Measurements from ENCODE around the gene PAGR1. TPM values are rescaled to one million over a fixed set of nuclear protein-coding genes. Genes with fewer than 3 reads are reported as not detected.
A peak's percentile ranks its signal among the peaks of the same experiment; 100 is the strongest.

Gene PAGR1
- polyA plus RNA-seq, 1 of the 3 experiments (the other 2 are of a cell fraction), result 57.7 TPM

- H4K20me1 ChIP-seq (ENCODE audit: insufficient read depth), result no peaks in the 10 kb centered on the region
- no peak for DNase-seq
- no peaks in the 10 kb centered on the region for H3K27me3 ChIP-seq (ENCODE audit: insufficient read depth)
- H3K9me3 ChIP-seq, result no peaks in the 10 kb centered on the region
- ChIA-PET CTCF (interaction anchor here (1.2 to 1.9 kb wide), 5 partner anchors 10 to 229 kb away, joined by 4 to 9 read pairs (median 5); partner anchors contain the start of genes KIF22, PAGR1 and TLCD3B), POLR2A (interaction anchor here (4.0 kb wide), 1 partner anchor 12 kb away, joined by 19 read pairs; the partner anchor contains the start of gene KIF22)
- H3F3A ChIP-seq (replicated peaks; ENCODE audit: insufficient read depth), result peaks cover 25% of the 10 kb centered on the region
- 97% methylated on average over 7 of the region's 8 CpGs for WGBS (ENCODE audit: low lambda C conversion rate)
- no peak for TF ChIP-seq YY1 (IDR thresholded peaks at IDR 0.05; ENCODE audit: low read depth)
- TF ChIP-seq, protein P1, sequence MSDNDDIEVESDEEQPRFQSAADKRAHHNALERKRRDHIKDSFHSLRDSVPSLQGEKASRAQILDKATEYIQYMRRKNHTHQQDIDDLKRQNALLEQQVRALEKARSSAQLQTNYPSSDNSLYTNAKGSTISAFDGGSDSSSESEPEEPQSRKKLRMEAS (IDR thresholded peaks at IDR 0.05; ENCODE audit: low read depth), result no peak
- TF ChIP-seq RCOR1 (IDR thresholded peaks at IDR 0.05; ENCODE audit: low read length), result no peak
- TF ChIP-seq USF1 (IDR thresholded peaks at IDR 0.05; ENCODE audit: borderline replicate concordance, low read depth), result no peak
- no peak overlapping the region for H2AFZ ChIP-seq (ENCODE audit: low read depth)
- no peak overlapping the region for H3K4me3 ChIP-seq (ENCODE audit: low read depth in 2 of 2, low read length in 1 of 2)
- peaks cover 0 to 10% of the 10 kb centered on the region in 2 experiments; a peak in 1 of 4 replicates for H3K4me1 ChIP-seq (ENCODE audit: control insufficient read depth in 1 of 2, insufficient read depth in 2 of 2, low read depth in 1 of 2, low read length in 1 of 2)
- H3K27ac ChIP-seq (ENCODE audit: low read depth in 2 of 2, low read length in 1 of 2), result no peak overlapping the region
- H3K9me2 ChIP-seq, result no peaks in the 10 kb centered on the region
- peaks cover 15 to 41% of the 10 kb centered on the region in 2 experiments for H3K36me3 ChIP-seq (replicated peaks in 1 of 2; ENCODE audit: control insufficient read depth in 1 of 2, insufficient read depth in 2 of 2, low read length in 1 of 2)
- H3K9ac ChIP-seq, result no peak overlapping the region
- no peak overlapping the region for H3K4me2 ChIP-seq
- peaks cover 4% of the 10 kb centered on the region for H3K79me2 ChIP-seq (ENCODE audit: insufficient read depth)
Observed at GRCh38 chr16:29802416-29802935, 13.5 kb upstream of the PAGR1 start.

DNA sequence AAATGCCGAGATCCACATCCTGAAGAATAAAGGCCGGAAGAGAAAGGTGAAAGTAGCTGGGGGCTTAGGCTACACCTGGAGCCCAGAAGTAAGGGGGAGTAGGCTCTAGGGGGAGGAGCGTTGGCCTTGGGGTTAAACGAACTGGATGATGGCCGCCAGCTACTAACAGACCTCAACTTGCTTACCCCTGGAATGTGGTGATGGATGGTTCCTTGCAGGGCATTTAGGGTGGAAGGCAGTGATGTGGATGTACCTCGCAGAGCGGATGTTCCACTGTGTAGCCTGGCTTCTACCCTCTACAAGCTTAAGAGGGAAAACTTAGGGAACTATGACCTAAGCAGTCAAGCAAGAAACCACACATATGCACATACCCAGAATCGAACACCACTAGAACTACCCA lies 11.9 kb upstream of the PAGR1 start:
- CTCF ChIA-PET, result interaction anchor here (1.0 to 2.3 kb wide), 6 partner anchors 9 to 96 kb away, joined by 3 to 17 read pairs (median 4); partner anchors contain the start of genes ASPHD1, KIF22, MVP and PAGR1

GRCh38 chr16:29804455-29805231 lies 11.3 kb upstream of the PAGR1 start:
- WGBS (ENCODE audit: low lambda C conversion rate), result 23% methylated on average over 21 of the region's 26 CpGs
- CTCF ChIA-PET, result interaction anchor here (1.0 to 2.3 kb wide), 5 partner anchors 12 to 95 kb away, joined by 3 to 17 read pairs (median 5); partner anchors contain the start of genes ASPHD1, KIF22, MVP and PAGR1
- Histone ChIP-seq H3K4me2 (peak overlapping the region; percentile 90), H3K36me3 (replicated peaks in 1 of 2; ENCODE audit: control insufficient read depth in 1 of 2, insufficient read depth in 2 of 2, low read length in 1 of 2) (peaks cover 18 to 30% of the 10 kb centered on the region in 2 experiments), H3K9me2 (no peaks in the 10 kb centered on the region), H3K27me3 (ENCODE audit: insufficient read depth) (no peaks in the 10 kb centered on the region), H4K20me1 (ENCODE audit: insufficient read depth) (peaks cover 10% of the 10 kb centered on the region), H2AFZ (ENCODE audit: low read depth) (peak overlapping the region; percentile 56; the same call in 1 of the 2 replicates), H3K9me3 (no peaks in the 10 kb centered on the region), H3K27ac (ENCODE audit: low read depth in 2 of 2, low read length in 1 of 2) (peak overlapping the region; percentile 89 to 93), H3K9ac (peak overlapping the region; percentile 95), H3F3A (replicated peaks; ENCODE audit: insufficient read depth) (peaks cover 36% of the 10 kb centered on the region), H3K4me1 (ENCODE audit: control insufficient read depth in 1 of 2, insufficient read depth in 2 of 2, low read depth in 1 of 2, low read length in 1 of 2) (peaks cover 14 to 29% of the 10 kb centered on the region in 2 experiments), H3K4me3 (ENCODE audit: low read depth in 2 of 2, low read length in 1 of 2) (peak overlapping the region; percentile 60 to 88), H3K79me2 (ENCODE audit: insufficient read depth) (peaks cover 25% of the 10 kb centered on the region)
- DNase-seq, result no peak
- TF ChIP-seq FOXJ3 (CRISPR knock-in tag; IDR thresholded peaks at IDR 0.05) (0 out of 2 replicates have a peak, but pooled peaks have one; percentile 7), IRF3 (IDR thresholded peaks at IDR 0.05; ENCODE audit: low read depth, low read length) (no peak)
- TF ChIP-seq, protein P2, sequence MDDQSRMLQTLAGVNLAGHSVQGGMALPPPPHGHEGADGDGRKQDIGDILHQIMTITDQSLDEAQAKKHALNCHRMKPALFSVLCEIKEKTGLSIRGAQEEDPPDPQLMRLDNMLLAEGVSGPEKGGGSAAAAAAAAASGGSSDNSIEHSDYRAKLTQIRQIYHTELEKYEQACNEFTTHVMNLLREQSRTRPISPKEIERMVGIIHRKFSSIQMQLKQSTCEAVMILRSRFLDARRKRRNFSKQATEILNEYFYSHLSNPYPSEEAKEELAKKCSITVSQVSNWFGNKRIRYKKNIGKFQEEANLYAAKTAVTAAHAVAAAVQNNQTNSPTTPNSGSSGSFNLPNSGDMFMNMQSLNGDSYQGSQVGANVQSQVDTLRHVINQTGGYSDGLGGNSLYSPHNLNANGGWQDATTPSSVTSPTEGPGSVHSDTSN (IDR thresholded peaks at IDR 0.05), result 0 out of 2 replicates have a peak, but pooled peaks have one; percentile 28
- POLR2A ChIA-PET, result interaction anchor here (0.6 to 4.0 kb wide), 6 partner anchors 10 to 261 kb away, joined by 3 to 19 read pairs (median 4); partner anchors contain the start of genes ALDOA and KIF22

More for the DNA sequence above, 11.9 kb upstream of the PAGR1 start:
- TF ChIP-seq ELF1 (IDR thresholded peaks at IDR 0.05), result no peak
- TF ChIP-seq FOSL2 (IDR thresholded peaks at IDR 0.05; ENCODE audit: borderline replicate concordance, low read depth), result no peak
- DNase-seq, result no peak
- Histone ChIP-seq H4K20me1 (ENCODE audit: insufficient read depth) (peaks cover 5% of the 10 kb centered on the region; the same call in 1 of the 2 replicates), H3K27me3 (ENCODE audit: insufficient read depth) (no peaks in the 10 kb centered on the region), H3K4me3 (ENCODE audit: low read depth in 2 of 2, low read length in 1 of 2) (no peak overlapping the region), H2AFZ (ENCODE audit: low read depth) (no peak overlapping the region), H3F3A (replicated peaks; ENCODE audit: insufficient read depth) (peaks cover 33% of the 10 kb centered on the region), H3K9ac (no peak overlapping the region; the same call in 1 of the 2 replicates), H3K4me2 (peak overlapping the region; percentile 90; the same call in 1 of the 2 replicates), H3K9me2 (no peaks in the 10 kb centered on the region), H3K4me1 (ENCODE audit: control insufficient read depth in 1 of 2, insufficient read depth in 2 of 2, low read depth in 1 of 2, low read length in 1 of 2) (peaks cover 7 to 22% of the 10 kb centered on the region in 2 experiments), H3K36me3 (replicated peaks in 1 of 2; ENCODE audit: control insufficient read depth in 1 of 2, insufficient read depth in 2 of 2, low read length in 1 of 2) (peaks cover 13 to 33% of the 10 kb centered on the region in 2 experiments), H3K9me3 (no peaks in the 10 kb centered on the region), H3K79me2 (ENCODE audit: insufficient read depth) (peaks cover 19% of the 10 kb centered on the region), H3K27ac (ENCODE audit: low read depth in 2 of 2, low read length in 1 of 2) (peak overlapping the region; percentile 89 to 93; a peak in 2 of 4 replicates)
- POLR2A ChIA-PET, result interaction anchor here (0.8 to 4.0 kb wide), 5 partner anchors 9 to 261 kb away, joined by 3 to 19 read pairs (median 4); partner anchors contain the start of genes ALDOA and KIF22
- 91% methylated on average over 8 of the region's 8 CpGs for WGBS (ENCODE audit: low lambda C conversion rate)
